Heart right ventricle (tissue), 16 donors: ENCODE results near the gene PCYT1B. TPM values are rescaled to one million over a fixed set of nuclear protein-coding genes. Genes with fewer than 3 reads are reported as not detected.
"Not testable (repeated sequence)": the region's sequence is repeated elsewhere in the genome, so short reads cannot be mapped to it uniquely, and the experiment has no call there.

ENCODE experiments used
- ATAC-seq, 8 donors: fragments of 200-7000 bp; cut with Tn5 transposase; one replicate each; pipeline ENCODE4 v1.9.1; 2020; ENCODE audit warnings: mild to moderate bottlenecking in 8 of 8, moderate library complexity in 8 of 8, moderate number of reproducible peaks in 1 of 8
- DNase-seq, 2 donors: peaks; one replicate each; pipeline ENCODE4 v3.0.0-alpha.2; 2020
- H3K27ac ChIP-seq, 10 donors: fragments of 200-600 bp; sonication (generic) in 2 of 10; one replicate each; pipeline versions ENCODE4 v1.5.0 to v1.8.0; 2020 to 2022; ENCODE audit warnings: mild to moderate bottlenecking in 3 of 10
- H3K27me3 ChIP-seq, 7 donors: fragments of 200-600 bp; one replicate each; pipeline ENCODE4 v1.8.0; 2021 to 2022; ENCODE audit warnings: mild to moderate bottlenecking in 2 of 7
- H3K36me3 ChIP-seq, 9 donors: fragments of 200-600 bp; sonication (generic) in 1 of 9; one replicate each; pipeline versions ENCODE4 v1.5.0 to v1.8.0; 2020 to 2022; ENCODE audit warnings: mild to moderate bottlenecking in 2 of 9
- H3K4me1 ChIP-seq, 9 donors: fragments of 200-600 bp; sonication (generic) in 1 of 9; one replicate each; pipeline versions ENCODE4 v1.5.0 to v1.8.0; 2020 to 2022; ENCODE audit warnings: mild to moderate bottlenecking in 4 of 9
- H3K4me3 ChIP-seq, 10 donors: fragments of 200-600 bp; sonication (generic) in 2 of 10; one replicate each; pipeline versions ENCODE4 v1.5.0 to v1.8.0; 2020 to 2022; ENCODE audit warnings: mild to moderate bottlenecking in 7 of 10, moderate library complexity in 2 of 10
- H3K9me3 ChIP-seq, 11 donors: fragments of 200-600 bp in 10 of 11; sonication (generic) in 2 of 11; one replicate each; pipeline versions ENCODE4 v1.5.0 to v1.8.0; 2013 to 2022; ENCODE audit warnings: mild to moderate bottlenecking in 2 of 11, control low read depth in 1 of 11, moderate library complexity in 1 of 11
- WGBS, 2 donors: extraction: QIAGEN DNeasy Blood & Tissue Kit; methylation state at CpG; one replicate each; pipeline ENCODE4 v1.1.7; 2013; ENCODE audit warnings: inconsistent platforms in 1 of 2; 5-methylcytosine and 5-hydroxymethylcytosine counted together
- intact Hi-C, 10 donors: fragments of 100-400 bp; cut with DNase I; formaldehyde crosslinking; loops; one replicate each; pipeline versions ENCODE4 v1.11.1 to v1.14.2; 2022
- polyA plus RNA-seq, 2 donors: library from polyadenylated mRNA; stranded (reverse); fragments of 200-250 nt; gene quantifications; one replicate each; pipeline ENCODE4 v1.2.3, GENCODE V29; 2013
- total RNA-seq, 10 donors: library from RNA; stranded (reverse); fragmentation: NEBNext Ultra II Directional in 3 of 10; extraction: Animal tissue kit (Norgen Biotek cat#: 25700) in 3 of 10; gene quantifications; one replicate each; pipeline versions ENCODE4 v1.2.1 to v1.2.4, GENCODE V29; 2021 to 2023
- TF ChIP-seq, protein P1 (sequence below), 9 donors: fragments of 200-600 bp; sonication (generic) in 2 of 9; IDR thresholded peaks; one replicate each; pipeline versions ENCODE4 v1.5.0 to v1.8.0; 2021 to 2022; ENCODE audit warnings: antibody characterized with exemption in 9 of 9, mild to moderate bottlenecking in 5 of 9, moderate library complexity in 1 of 9
- donor health status: Arrhythmogenic right ventricular cardiomyopathy.
- donor health status: ischemic (EF 13 %, LVEDD 7.1; RV severe dilation, severe dysfunction).
- donor health status: healthy with polysubstance abuse.
- donor health status: DM: no; HTN: yes; CAD: no.
- donor health status: DM: no; HTN: no; CAD: no.
- donor health status: ischemic (EF 25% LVEDD 6.9; RV normal size, moderate dysfunction).
- donor health status: ischemic (EF 25% LVEDD 5.7; RV mildly dilated, moderate dysfunction).
- donor health status: healthy.
- donor health status: DM: yes; HTN: yes; CAD: no.
- donor health status: Ischemic cardiomyopathy.
- donor health status: ischemic (EF 35%, LVEDD 5.7; RV mildly dilated, moderate dysfunction).
- donor health status: nonischemic (EF 11% LVEDD 7.7; RV severe dilation, severe dysfunction).
- donor health status: DM: yes; HTN: yes; CAD: no.
- donor health status: PGD.
- donor health status: ischemic (EF 29% LVEDD 5.4; RV normal size, mild dysfunction).
- donor health status: nonischemic (EF 23%, LVEDD 6.1; RV moderate dilation, normal function).

The PCYT1B gene
- total and polyA plus RNA-seq, 12 donors: 0.07 to 0.34 (median 0.13) TPM; not detected in 5

DNA sequence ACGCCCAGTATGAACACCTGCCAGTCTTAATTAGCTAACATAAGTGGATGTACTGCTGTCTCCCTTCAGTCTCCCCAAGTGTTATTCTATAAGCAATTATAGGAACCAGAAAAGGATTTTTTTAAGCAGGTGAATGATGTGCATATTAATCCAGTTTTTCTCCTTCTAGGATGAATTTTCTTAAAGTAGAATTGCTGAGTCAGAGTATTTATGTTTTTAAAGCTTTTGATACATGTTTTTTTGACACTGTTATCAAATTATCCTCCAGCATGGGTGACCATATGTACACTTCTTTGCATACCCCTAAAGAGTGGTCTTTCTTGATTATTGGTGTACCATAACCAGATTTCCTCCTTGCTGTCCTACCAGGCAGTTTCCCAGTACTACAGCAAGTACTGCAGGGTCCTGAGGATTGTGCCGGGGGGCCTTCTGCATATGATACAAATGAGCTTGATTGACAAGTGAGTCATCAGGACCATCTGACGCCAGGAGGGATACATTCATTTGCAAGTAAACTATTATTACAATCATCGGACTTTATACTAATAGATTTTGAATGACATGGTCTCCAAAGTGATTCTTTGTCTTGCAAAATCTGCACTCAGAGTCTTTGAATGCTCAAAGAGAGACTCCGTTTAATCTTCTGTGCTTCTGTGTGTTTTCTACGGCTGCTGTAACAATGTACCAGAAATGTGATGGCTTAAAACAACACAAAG lies 10.7 kb upstream of the PCYT1B start:
- TF ChIP-seq, protein P1, sequence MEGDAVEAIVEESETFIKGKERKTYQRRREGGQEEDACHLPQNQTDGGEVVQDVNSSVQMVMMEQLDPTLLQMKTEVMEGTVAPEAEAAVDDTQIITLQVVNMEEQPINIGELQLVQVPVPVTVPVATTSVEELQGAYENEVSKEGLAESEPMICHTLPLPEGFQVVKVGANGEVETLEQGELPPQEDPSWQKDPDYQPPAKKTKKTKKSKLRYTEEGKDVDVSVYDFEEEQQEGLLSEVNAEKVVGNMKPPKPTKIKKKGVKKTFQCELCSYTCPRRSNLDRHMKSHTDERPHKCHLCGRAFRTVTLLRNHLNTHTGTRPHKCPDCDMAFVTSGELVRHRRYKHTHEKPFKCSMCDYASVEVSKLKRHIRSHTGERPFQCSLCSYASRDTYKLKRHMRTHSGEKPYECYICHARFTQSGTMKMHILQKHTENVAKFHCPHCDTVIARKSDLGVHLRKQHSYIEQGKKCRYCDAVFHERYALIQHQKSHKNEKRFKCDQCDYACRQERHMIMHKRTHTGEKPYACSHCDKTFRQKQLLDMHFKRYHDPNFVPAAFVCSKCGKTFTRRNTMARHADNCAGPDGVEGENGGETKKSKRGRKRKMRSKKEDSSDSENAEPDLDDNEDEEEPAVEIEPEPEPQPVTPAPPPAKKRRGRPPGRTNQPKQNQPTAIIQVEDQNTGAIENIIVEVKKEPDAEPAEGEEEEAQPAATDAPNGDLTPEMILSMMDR (IDR thresholded peaks at IDR 0.05): no peak
- H3K4me3 ChIP-seq: no peak overlapping the region
- no peaks in the 10 kb centered on the region for H3K36me3 ChIP-seq
- no peak for DNase-seq
- no peaks in the 10 kb centered on the region for H3K9me3 ChIP-seq
- WGBS, 2 donors: 73 to 75% methylated on average over 6 of the region's 6 CpGs
- peaks cover 0 to 24% (median 0%) of the 10 kb centered on the region in 7 donors for H3K27me3 ChIP-seq
- no peaks in the 10 kb centered on the region for H3K4me1 ChIP-seq
- no peak for ATAC-seq
- no peak overlapping the region for H3K27ac ChIP-seq
- intact Hi-C loops: no loop called here

DNA sequence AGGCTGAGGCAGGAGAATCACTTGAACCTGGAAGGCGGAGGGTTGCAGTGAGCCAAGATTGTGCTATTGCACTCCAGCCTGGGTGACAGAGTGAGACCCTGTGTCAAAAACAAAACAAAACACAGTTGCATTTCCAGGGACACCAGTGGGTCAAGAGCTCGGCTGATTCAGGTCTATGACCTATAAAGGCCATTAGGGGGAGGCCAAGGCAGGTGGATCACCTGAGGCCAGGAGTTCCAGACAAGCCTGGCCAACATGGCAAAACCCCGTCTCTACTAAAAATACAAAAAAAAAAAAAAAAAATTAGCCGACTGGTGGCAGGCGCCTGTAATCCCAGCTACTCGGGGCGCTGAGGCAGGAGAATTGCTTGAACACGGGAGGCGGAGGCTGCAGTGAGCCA lies 8.5 kb upstream of the PCYT1B start:
- intact Hi-C loops, H3K9me3 ChIP-seq, DNase-seq, H3K27ac ChIP-seq, H3K4me3 ChIP-seq, ATAC-seq, H3K4me1 ChIP-seq, H3K36me3 ChIP-seq: not testable (repeated sequence)
- WGBS, 2 donors: 57 to 61% methylated on average over 9 of the region's 9 CpGs
- peaks cover 0 to 27% (median 0%) of the 10 kb centered on the region in 7 donors for H3K27me3 ChIP-seq

DNA sequence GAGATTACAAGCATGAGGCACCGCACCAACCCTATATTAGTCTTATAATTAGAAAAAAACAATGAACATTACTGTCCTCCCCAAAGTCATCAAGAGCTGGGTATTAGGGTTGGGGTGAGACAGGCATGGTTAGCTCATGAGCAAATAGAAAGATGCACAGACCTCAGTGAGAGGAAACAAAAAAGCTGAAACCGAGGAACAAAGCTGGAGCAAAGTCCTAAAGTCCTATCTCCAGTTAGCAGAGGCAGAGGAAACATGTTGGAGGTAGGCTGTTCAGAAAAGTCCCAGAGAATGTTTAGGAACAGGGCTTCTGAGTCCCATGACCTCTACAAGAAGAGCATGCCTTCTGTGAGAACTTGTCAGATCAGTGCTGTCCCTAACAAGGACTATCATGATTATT lies 4.6 kb upstream of the PCYT1B start:
- H3K27ac ChIP-seq: no peak overlapping the region
- no peak for ATAC-seq
- 87 to 93% methylated on average over 2 of the region's 2 CpGs for WGBS, 2 donors
- H3K4me3 ChIP-seq: no peak overlapping the region
- H3K36me3 ChIP-seq: no peaks in the 10 kb centered on the region
- intact Hi-C loops: no loop called here
- TF ChIP-seq, protein P1 (IDR thresholded peaks at IDR 0.05): no peak
- peaks cover 0 to 41% (median 0%) of the 10 kb centered on the region in 7 donors for H3K27me3 ChIP-seq
- no peaks in the 10 kb centered on the region for H3K9me3 ChIP-seq
- no peak for DNase-seq
- H3K4me1 ChIP-seq: peaks cover 0 to 5% (median 0%) of the 10 kb centered on the region in 9 donors

DNA sequence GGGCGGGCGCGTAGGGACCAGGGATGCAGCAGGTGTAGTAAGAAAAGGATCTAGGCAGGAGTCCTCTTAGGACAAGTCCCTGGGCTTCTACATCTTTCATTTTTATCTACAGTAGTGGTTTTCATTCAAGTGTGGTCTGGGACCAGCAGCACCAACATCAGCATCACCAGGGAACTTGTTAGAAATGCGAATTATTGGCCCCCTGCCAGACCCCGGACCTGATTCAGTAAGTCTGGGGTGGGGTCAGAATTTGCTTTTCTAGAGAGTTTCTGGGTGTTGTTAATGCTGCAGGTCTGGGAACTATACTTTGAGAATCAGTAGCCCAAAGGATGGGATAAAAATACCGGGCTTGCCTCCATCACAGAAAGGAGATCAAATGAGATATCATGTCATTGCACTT lies 1.3 kb upstream of the PCYT1B start:
- DNase-seq: no peak
- Histone ChIP-seq H3K27me3 (peaks cover 0 to 56% (median 0%) of the 10 kb centered on the region in 7 donors), H3K4me1 (peaks cover 0 to 8% (median 0%) of the 10 kb centered on the region in 9 donors), H3K9me3 (no peaks in the 10 kb centered on the region), H3K36me3 (no peaks in the 10 kb centered on the region), H3K4me3 (no peak overlapping the region), H3K27ac (no peak overlapping the region)
- TF ChIP-seq, protein P1 (IDR thresholded peaks at IDR 0.05): no peak
- ATAC-seq: no peak
- intact Hi-C loops: no loop called here
- WGBS, 2 donors: 83 to 84% methylated on average over 6 of the region's 6 CpGs

DNA sequence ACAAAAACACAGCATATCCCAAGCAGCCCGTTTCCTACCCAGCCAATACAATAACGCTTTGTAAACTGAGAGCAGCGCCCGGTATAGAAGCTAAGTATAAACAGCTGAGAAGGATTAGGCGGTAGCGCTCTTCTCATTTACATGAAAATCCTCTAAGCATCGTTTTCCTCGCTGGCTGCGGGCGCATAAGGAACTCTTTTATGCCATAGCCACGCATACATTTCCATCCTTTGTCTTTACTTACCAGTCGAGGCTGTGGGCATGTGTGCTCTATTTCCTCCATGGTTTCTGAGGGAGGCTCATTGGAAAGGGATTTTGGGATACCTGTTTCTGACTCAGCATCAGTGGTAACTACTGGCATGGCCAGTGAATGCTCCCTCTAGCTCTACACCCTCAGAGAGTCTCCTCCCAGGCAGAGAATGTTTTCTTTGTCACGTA lies 383 bp downstream of the PCYT1B start:
- no peaks in the 10 kb centered on the region for H3K9me3 ChIP-seq
- TF ChIP-seq, protein P1 (IDR thresholded peaks at IDR 0.05): no peak
- 1% methylated on average over 13 of the region's 13 CpGs for WGBS, 2 donors
- H3K4me3 ChIP-seq: peak overlapping the region in 7 of 10 donors; percentile 8 to 50 (median 41)
- H3K27me3 ChIP-seq: peaks cover 0 to 65% (median 0%) of the 10 kb centered on the region in 7 donors
- peaks cover 0 to 8% (median 0%) of the 10 kb centered on the region in 9 donors for H3K4me1 ChIP-seq
- DNase-seq: no peak
- H3K27ac ChIP-seq: no peak overlapping the region
- intact Hi-C loops: no loop called here
- ATAC-seq: peak; percentile 5 to 50 (median 36)
- H3K36me3 ChIP-seq: no peaks in the 10 kb centered on the region
